Astrocyte (in vitro differentiated cells and primary cell): ENCODE data around the gene HTRA2.

ENCODE experiments used
- EZH2 ChIP-seq: IDR thresholded peaks from 2 replicates; pipeline ENCODE4 v1.6.1; 2012; ENCODE audit warnings: mild to moderate bottlenecking, low read length, inconsistent platforms; ENCODE audit not compliant: insufficient read depth
- TF ChIP-seq, protein P1 (sequence below): IDR thresholded peaks from 2 replicates; pipeline ENCODE4 v1.5.1; 2011; ENCODE audit warnings: low read depth, mild to moderate bottlenecking, inconsistent platforms, low read length, moderate library complexity; ENCODE audit not compliant: insufficient read depth

DNA sequence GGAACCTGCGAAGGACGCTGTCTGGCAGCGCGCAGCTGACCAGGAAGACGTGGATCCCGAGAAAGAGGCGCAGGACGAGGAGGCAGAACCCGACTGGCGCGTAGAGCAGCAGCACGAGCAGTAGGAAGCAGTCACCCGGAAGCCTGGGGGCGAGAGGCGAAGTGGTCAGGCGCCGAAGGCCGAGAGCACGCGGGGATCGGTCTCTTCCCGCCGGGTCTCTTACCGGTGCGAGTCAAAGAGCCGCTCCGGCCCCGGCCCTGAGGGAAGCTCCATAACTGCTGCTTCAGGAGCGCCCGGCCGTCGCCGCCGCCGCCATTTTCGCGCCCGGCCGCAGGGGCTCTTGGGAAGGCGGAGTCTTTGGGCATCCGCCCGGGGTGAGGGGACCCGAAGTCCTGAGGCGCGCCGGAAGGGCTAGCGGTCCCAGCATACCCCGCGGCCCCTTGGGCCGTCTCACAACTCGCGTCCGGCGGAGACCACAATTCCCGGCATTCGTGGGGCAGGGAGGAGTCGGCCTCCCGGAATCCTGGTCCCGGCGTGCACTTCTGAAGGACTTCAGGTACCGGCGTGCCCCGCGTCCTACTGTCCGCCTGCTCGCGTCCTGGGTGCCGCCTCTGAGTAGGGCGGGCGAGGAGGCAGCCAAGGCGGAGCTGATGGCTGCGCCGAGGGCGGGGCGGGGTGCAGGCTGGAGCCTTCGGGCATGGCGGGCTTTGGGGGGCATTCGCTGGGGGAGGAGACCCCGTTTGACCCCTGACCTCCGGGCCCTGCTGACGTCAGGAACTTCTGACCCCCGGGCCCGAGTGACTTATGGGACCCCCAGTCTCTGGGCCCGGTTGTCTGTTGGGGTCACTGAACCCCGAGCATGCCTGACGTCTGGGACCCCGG is at the start of gene HTRA2, which contains the start of gene AUP1:
- TF ChIP-seq, protein P1, sequence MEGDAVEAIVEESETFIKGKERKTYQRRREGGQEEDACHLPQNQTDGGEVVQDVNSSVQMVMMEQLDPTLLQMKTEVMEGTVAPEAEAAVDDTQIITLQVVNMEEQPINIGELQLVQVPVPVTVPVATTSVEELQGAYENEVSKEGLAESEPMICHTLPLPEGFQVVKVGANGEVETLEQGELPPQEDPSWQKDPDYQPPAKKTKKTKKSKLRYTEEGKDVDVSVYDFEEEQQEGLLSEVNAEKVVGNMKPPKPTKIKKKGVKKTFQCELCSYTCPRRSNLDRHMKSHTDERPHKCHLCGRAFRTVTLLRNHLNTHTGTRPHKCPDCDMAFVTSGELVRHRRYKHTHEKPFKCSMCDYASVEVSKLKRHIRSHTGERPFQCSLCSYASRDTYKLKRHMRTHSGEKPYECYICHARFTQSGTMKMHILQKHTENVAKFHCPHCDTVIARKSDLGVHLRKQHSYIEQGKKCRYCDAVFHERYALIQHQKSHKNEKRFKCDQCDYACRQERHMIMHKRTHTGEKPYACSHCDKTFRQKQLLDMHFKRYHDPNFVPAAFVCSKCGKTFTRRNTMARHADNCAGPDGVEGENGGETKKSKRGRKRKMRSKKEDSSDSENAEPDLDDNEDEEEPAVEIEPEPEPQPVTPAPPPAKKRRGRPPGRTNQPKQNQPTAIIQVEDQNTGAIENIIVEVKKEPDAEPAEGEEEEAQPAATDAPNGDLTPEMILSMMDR: no peak
- TF ChIP-seq EZH2: no peak
